ENCODE measurements around the gene CAMKV. TPM values are rescaled to one million over a fixed set of nuclear protein-coding genes. Genes with fewer than 3 reads are reported as not detected.

The CAMKV gene
- total and polyA plus RNA-seq, 10 of the 15 experiments (the other 5 are each of a cell fraction or from before 2014, with no cell fraction given) = 0.06 to 0.20 TPM; not detected in 8

Small RNAs within 50 kb of the gene (small RNA-seq; reads per million reads assigned to genes)
- gene RN7SL217P = not detected

Other genes with a start within 250 kb of the CAMKV start
Only the 7 nearest of the 14 such genes appear.
- not detected in 2 replicates for gene CDHR4, start 70.0 kb downstream of the CAMKV start, total RNA-seq (2014; rRNA removed)
- gene CDHR4, start 70.0 kb downstream of the CAMKV start, total RNA-seq (2014; rRNA removed; fragmentation: Illumina TruSeq; extraction: Trizol) = not detected in 2 replicates
- gene CDHR4, start 70.0 kb downstream of the CAMKV start, total RNA-seq (2021) = not detected in 2 replicates
- gene CDHR4, start 70.0 kb downstream of the CAMKV start, polyA plus RNA-seq (2011; rRNA removed) = not detected in 2 replicates
- not detected in 2 replicates for gene CDHR4, start 70.0 kb downstream of the CAMKV start, polyA plus RNA-seq (2014; fragmentation: Illumina TruSeq; extraction: Trizol)
- gene CDHR4, start 70.0 kb downstream of the CAMKV start, polyA plus RNA-seq (2014; fragmentation: Nextera tagmentation; extraction: Ambion mirVana) = not detected
- not detected in 2 replicates for gene CDHR4, start 70.0 kb downstream of the CAMKV start, polyA plus RNA-seq (2014; rRNA removed)
- not detected for gene CDHR4, start 70.0 kb downstream of the CAMKV start, polyA plus RNA-seq (2016; fragmentation: Nextera tagmentation; extraction: Ambion mirVana)
- gene INKA1, start 66.6 kb downstream of the CAMKV start, total RNA-seq (2014; rRNA removed) = 9.3 and 11.9 TPM in 2 replicates
- 3.8 and 4.2 TPM in 2 replicates for gene INKA1, start 66.6 kb downstream of the CAMKV start, total RNA-seq (2014; rRNA removed; fragmentation: Illumina TruSeq; extraction: Trizol)
- gene INKA1, start 66.6 kb downstream of the CAMKV start, total RNA-seq (2021) = 6.0 and 9.2 TPM in 2 replicates
- gene INKA1, start 66.6 kb downstream of the CAMKV start, polyA plus RNA-seq (2011; rRNA removed) = 0.94 and 1.6 TPM in 2 replicates
- gene INKA1, start 66.6 kb downstream of the CAMKV start, polyA plus RNA-seq (2014; fragmentation: Illumina TruSeq; extraction: Trizol) = 2.1 TPM in 1 of 2 replicates, not detected in the other
- 1 to 10 TPM in 1 of 2 experiments, under 1 TPM in 1; 0.32 to 1.4 TPM for gene INKA1, start 66.6 kb downstream of the CAMKV start, polyA plus RNA-seq (2014; fragmentation: Nextera tagmentation; extraction: Ambion mirVana)
- 10.2 and 10.5 TPM in 2 replicates for gene INKA1, start 66.6 kb downstream of the CAMKV start, polyA plus RNA-seq (2014; rRNA removed)
- 1 to 10 TPM; 9.0 to 9.9 TPM for gene INKA1, start 66.6 kb downstream of the CAMKV start, polyA plus RNA-seq (2016; fragmentation: Nextera tagmentation; extraction: Ambion mirVana)
- 71.2 and 79.6 TPM in 2 replicates for gene UBA7, start 56.0 kb downstream of the CAMKV start, total RNA-seq (2014; rRNA removed)
- gene UBA7, start 56.0 kb downstream of the CAMKV start, total RNA-seq (2014; rRNA removed; fragmentation: Illumina TruSeq; extraction: Trizol) = 35.1 and 38.9 TPM in 2 replicates
- gene UBA7, start 56.0 kb downstream of the CAMKV start, total RNA-seq (2021) = 108 and 116 TPM in 2 replicates
- 34.1 and 65.8 TPM in 2 replicates for gene UBA7, start 56.0 kb downstream of the CAMKV start, polyA plus RNA-seq (2011; rRNA removed)
- 25.9 and 57.4 TPM in 2 replicates for gene UBA7, start 56.0 kb downstream of the CAMKV start, polyA plus RNA-seq (2014; fragmentation: Illumina TruSeq; extraction: Trizol)
- gene UBA7, start 56.0 kb downstream of the CAMKV start, polyA plus RNA-seq (2014; fragmentation: Nextera tagmentation; extraction: Ambion mirVana) = 10 to 100 TPM; 11.8 to 22.2 TPM
- 105 and 112 TPM in 2 replicates for gene UBA7, start 56.0 kb downstream of the CAMKV start, polyA plus RNA-seq (2014; rRNA removed)
- 10 to 100 TPM; 34.6 to 36.0 TPM for gene UBA7, start 56.0 kb downstream of the CAMKV start, polyA plus RNA-seq (2016; fragmentation: Nextera tagmentation; extraction: Ambion mirVana)
- gene TRAIP, start 13.3 kb downstream of the CAMKV start, total RNA-seq (2014; rRNA removed) = 20.9 and 21.1 TPM in 2 replicates
- gene TRAIP, start 13.3 kb downstream of the CAMKV start, total RNA-seq (2014; rRNA removed; fragmentation: Illumina TruSeq; extraction: Trizol) = 14.7 and 15.9 TPM in 2 replicates
- 19.5 and 23.7 TPM in 2 replicates for gene TRAIP, start 13.3 kb downstream of the CAMKV start, total RNA-seq (2021)
- gene TRAIP, start 13.3 kb downstream of the CAMKV start, polyA plus RNA-seq (2011; rRNA removed) = 12.5 and 18.6 TPM in 2 replicates
- gene TRAIP, start 13.3 kb downstream of the CAMKV start, polyA plus RNA-seq (2014; fragmentation: Illumina TruSeq; extraction: Trizol) = 17.9 and 22.1 TPM in 2 replicates
- 10 to 100 TPM; 33.6 to 37.0 TPM for gene TRAIP, start 13.3 kb downstream of the CAMKV start, polyA plus RNA-seq (2014; fragmentation: Nextera tagmentation; extraction: Ambion mirVana)
- 22.4 and 25.1 TPM in 2 replicates for gene TRAIP, start 13.3 kb downstream of the CAMKV start, polyA plus RNA-seq (2014; rRNA removed)
- 10 to 100 TPM; 26.8 to 31.2 TPM for gene TRAIP, start 13.3 kb downstream of the CAMKV start, polyA plus RNA-seq (2016; fragmentation: Nextera tagmentation; extraction: Ambion mirVana)
- 1.1 and 1.3 TPM in 2 replicates for gene MST1R, start 34.0 kb upstream of the CAMKV start, total RNA-seq (2014; rRNA removed)
- 0.40 and 1.7 TPM in 2 replicates for gene MST1R, start 34.0 kb upstream of the CAMKV start, total RNA-seq (2014; rRNA removed; fragmentation: Illumina TruSeq; extraction: Trizol)
- 2.3 and 3.0 TPM in 2 replicates for gene MST1R, start 34.0 kb upstream of the CAMKV start, total RNA-seq (2021)
- gene MST1R, start 34.0 kb upstream of the CAMKV start, polyA plus RNA-seq (2011; rRNA removed) = 1.8 and 5.1 TPM in 2 replicates
- 0.35 and 1.1 TPM in 2 replicates for gene MST1R, start 34.0 kb upstream of the CAMKV start, polyA plus RNA-seq (2014; fragmentation: Illumina TruSeq; extraction: Trizol)
- gene MST1R, start 34.0 kb upstream of the CAMKV start, polyA plus RNA-seq (2014; fragmentation: Nextera tagmentation; extraction: Ambion mirVana) = 1 to 10 TPM in 1 of 2 experiments, under 1 TPM in 1; 0.68 to 1.2 TPM
- gene MST1R, start 34.0 kb upstream of the CAMKV start, polyA plus RNA-seq (2014; rRNA removed) = 4.5 and 5.6 TPM in 2 replicates
- 1 to 10 TPM; 1.3 to 2.2 TPM for gene MST1R, start 34.0 kb upstream of the CAMKV start, polyA plus RNA-seq (2016; fragmentation: Nextera tagmentation; extraction: Ambion mirVana)
- 9.9 TPM in 2 replicates for gene MON1A, start 59.9 kb upstream of the CAMKV start, total RNA-seq (2014; rRNA removed)
- 2.6 and 3.5 TPM in 2 replicates for gene MON1A, start 59.9 kb upstream of the CAMKV start, total RNA-seq (2014; rRNA removed; fragmentation: Illumina TruSeq; extraction: Trizol)
- gene MON1A, start 59.9 kb upstream of the CAMKV start, total RNA-seq (2021) = 9.0 and 10.3 TPM in 2 replicates
- 2.1 and 6.2 TPM in 2 replicates for gene MON1A, start 59.9 kb upstream of the CAMKV start, polyA plus RNA-seq (2011; rRNA removed)
- 0.98 and 4.0 TPM in 2 replicates for gene MON1A, start 59.9 kb upstream of the CAMKV start, polyA plus RNA-seq (2014; fragmentation: Illumina TruSeq; extraction: Trizol)
- gene MON1A, start 59.9 kb upstream of the CAMKV start, polyA plus RNA-seq (2014; fragmentation: Nextera tagmentation; extraction: Ambion mirVana) = 1 to 10 TPM; 1.3 to 2.4 TPM
- 10.3 and 10.8 TPM in 2 replicates for gene MON1A, start 59.9 kb upstream of the CAMKV start, polyA plus RNA-seq (2014; rRNA removed)
- 10 to 100 TPM in 1 of 2 experiments, 1 to 10 TPM in 1; 9.2 to 10.5 TPM for gene MON1A, start 59.9 kb upstream of the CAMKV start, polyA plus RNA-seq (2016; fragmentation: Nextera tagmentation; extraction: Ambion mirVana)
- 56.4 and 62.5 TPM in 2 replicates for gene RBM6, start 70.2 kb upstream of the CAMKV start, total RNA-seq (2014; rRNA removed)
- 94.1 and 94.6 TPM in 2 replicates for gene RBM6, start 70.2 kb upstream of the CAMKV start, total RNA-seq (2014; rRNA removed; fragmentation: Illumina TruSeq; extraction: Trizol)
- gene RBM6, start 70.2 kb upstream of the CAMKV start, total RNA-seq (2021) = 66.5 and 72.7 TPM in 2 replicates
- gene RBM6, start 70.2 kb upstream of the CAMKV start, polyA plus RNA-seq (2011; rRNA removed) = 103 and 128 TPM in 2 replicates
- 102 and 136 TPM in 2 replicates for gene RBM6, start 70.2 kb upstream of the CAMKV start, polyA plus RNA-seq (2014; fragmentation: Illumina TruSeq; extraction: Trizol)
- gene RBM6, start 70.2 kb upstream of the CAMKV start, polyA plus RNA-seq (2014; fragmentation: Nextera tagmentation; extraction: Ambion mirVana) = 10 to 100 TPM; 45.3 to 84.4 TPM
- gene RBM6, start 70.2 kb upstream of the CAMKV start, polyA plus RNA-seq (2014; rRNA removed) = 73.6 and 89.8 TPM in 2 replicates
- gene RBM6, start 70.2 kb upstream of the CAMKV start, polyA plus RNA-seq (2016; fragmentation: Nextera tagmentation; extraction: Ambion mirVana) = 10 to 100 TPM; 70.6 to 78.2 TPM

Data from GM12878 (cell line).